ENCODE data around the gene DCLK2. TPM values are rescaled to one million over a fixed set of nuclear protein-coding genes. Genes with fewer than 3 reads are reported as not detected.

Gene DCLK2
- total RNA-seq, 3 donors from 2014 or later (not counting 1 experiment from before 2014, with no cell fraction given): 0.31 TPM; not detected in 2

DNA sequence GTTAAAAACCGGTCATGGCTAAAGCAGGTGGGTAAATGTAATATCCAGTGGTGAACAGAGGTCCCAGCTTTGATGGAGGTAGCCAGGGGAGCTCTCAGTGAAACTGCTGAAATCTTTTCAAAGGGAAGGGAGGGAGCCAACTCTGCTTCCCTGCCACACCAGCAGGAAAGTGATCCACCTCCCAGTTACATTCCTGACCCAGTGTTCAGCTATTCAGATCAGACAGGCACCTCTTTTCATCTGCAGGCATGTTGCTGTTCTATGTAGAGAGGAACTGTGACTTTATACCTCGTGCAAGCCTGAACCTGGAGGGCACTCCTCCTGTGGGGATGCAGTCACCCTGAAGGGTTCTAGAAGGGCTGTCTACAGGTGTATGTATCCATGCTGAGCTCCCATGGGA lies 37.6 kb downstream of the DCLK2 start:
- no peak overlapping the region for H3K4me3 ChIP-seq (ENCODE audit: low read length)
- H3K4me1 ChIP-seq (ENCODE audit: control insufficient read depth, insufficient read depth, low read length): no peaks in the 10 kb centered on the region
- H3K4me1 Mint-ChIP-seq: no peaks in the 10 kb centered on the region
- DNase-seq (no peak), ATAC-seq (no peak)
- H3K9me3 Mint-ChIP-seq: peaks cover 0 to 6% of the 10 kb centered on the region in 2 donors
- no peaks in the 10 kb centered on the region for H3K36me3 Mint-ChIP-seq
- H3K27me3 Mint-ChIP-seq (ENCODE audit: low read depth in 2 of 2): peaks cover 0 to 7% of the 10 kb centered on the region in 2 donors
- no peak overlapping the region for H3K27ac Mint-ChIP-seq
- no peaks in the 10 kb centered on the region for H3K36me3 ChIP-seq (ENCODE audit: control insufficient read depth, insufficient read depth, low read length)
- no peaks in the 10 kb centered on the region for H3K27me3 ChIP-seq (ENCODE audit: control insufficient read depth, insufficient read depth, low read length)
- intact Hi-C loops (cut with micrococcal nuclease): no loop called here
- H3K27ac ChIP-seq (ENCODE audit: low read length): no peak overlapping the region
- TF ChIP-seq, protein P1, sequence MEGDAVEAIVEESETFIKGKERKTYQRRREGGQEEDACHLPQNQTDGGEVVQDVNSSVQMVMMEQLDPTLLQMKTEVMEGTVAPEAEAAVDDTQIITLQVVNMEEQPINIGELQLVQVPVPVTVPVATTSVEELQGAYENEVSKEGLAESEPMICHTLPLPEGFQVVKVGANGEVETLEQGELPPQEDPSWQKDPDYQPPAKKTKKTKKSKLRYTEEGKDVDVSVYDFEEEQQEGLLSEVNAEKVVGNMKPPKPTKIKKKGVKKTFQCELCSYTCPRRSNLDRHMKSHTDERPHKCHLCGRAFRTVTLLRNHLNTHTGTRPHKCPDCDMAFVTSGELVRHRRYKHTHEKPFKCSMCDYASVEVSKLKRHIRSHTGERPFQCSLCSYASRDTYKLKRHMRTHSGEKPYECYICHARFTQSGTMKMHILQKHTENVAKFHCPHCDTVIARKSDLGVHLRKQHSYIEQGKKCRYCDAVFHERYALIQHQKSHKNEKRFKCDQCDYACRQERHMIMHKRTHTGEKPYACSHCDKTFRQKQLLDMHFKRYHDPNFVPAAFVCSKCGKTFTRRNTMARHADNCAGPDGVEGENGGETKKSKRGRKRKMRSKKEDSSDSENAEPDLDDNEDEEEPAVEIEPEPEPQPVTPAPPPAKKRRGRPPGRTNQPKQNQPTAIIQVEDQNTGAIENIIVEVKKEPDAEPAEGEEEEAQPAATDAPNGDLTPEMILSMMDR (IDR thresholded peaks at IDR 0.05): no peak
- 71% methylated on average over 2 of the region's 2 CpGs for WGBS (ENCODE audit: insufficient coverage)
- H3K9me3 ChIP-seq (ENCODE audit: control insufficient read depth, insufficient read depth, low read length): no peaks in the 10 kb centered on the region
- no peak overlapping the region for H3K4me3 Mint-ChIP-seq

DNA sequence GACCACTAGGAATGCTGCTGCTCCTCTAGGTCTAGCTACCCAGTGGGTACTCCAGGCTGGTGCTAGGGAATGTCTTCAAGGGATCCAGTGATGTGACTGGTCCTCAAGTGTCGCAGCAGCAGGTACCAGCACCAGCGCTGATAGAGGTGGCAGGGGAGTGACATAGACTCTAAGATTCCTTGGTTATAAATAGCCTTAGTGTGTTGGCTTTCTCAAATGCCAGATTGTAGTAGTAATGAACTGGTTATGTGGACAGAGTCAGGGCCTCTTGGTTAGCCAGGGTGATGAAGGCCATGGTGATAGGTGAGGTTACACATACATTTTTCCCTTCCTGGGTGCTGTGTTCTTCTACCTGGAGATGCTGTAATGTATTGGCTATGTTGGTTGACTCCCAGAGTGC lies 38.3 kb downstream of the DCLK2 start:
- Histone ChIP-seq H3K27me3 (ENCODE audit: control insufficient read depth, insufficient read depth, low read length) (no peaks in the 10 kb centered on the region), H3K4me3 (ENCODE audit: low read length) (no peak overlapping the region), H3K9me3 (ENCODE audit: control insufficient read depth, insufficient read depth, low read length) (no peaks in the 10 kb centered on the region), H3K27ac (ENCODE audit: low read length) (no peak overlapping the region), H3K4me1 (ENCODE audit: control insufficient read depth, insufficient read depth, low read length) (no peaks in the 10 kb centered on the region), H3K36me3 (ENCODE audit: control insufficient read depth, insufficient read depth, low read length) (no peaks in the 10 kb centered on the region)
- ATAC-seq (no peak), DNase-seq (no peak)
- intact Hi-C loops (cut with micrococcal nuclease): no loop called here
- Mint-ChIP-seq H3K4me3 (no peak overlapping the region), H3K4me1 (no peaks in the 10 kb centered on the region), H3K9me3 (peaks cover 0 to 6% of the 10 kb centered on the region in 2 donors), H3K27me3 (ENCODE audit: low read depth in 2 of 2) (peaks cover 0 to 7% of the 10 kb centered on the region in 2 donors), H3K27ac (no peak overlapping the region), H3K36me3 (no peaks in the 10 kb centered on the region)
- 95% methylated on average over 2 of the region's 2 CpGs for WGBS (ENCODE audit: insufficient coverage)
- TF ChIP-seq, protein P1 (IDR thresholded peaks at IDR 0.05): no peak

DNA sequence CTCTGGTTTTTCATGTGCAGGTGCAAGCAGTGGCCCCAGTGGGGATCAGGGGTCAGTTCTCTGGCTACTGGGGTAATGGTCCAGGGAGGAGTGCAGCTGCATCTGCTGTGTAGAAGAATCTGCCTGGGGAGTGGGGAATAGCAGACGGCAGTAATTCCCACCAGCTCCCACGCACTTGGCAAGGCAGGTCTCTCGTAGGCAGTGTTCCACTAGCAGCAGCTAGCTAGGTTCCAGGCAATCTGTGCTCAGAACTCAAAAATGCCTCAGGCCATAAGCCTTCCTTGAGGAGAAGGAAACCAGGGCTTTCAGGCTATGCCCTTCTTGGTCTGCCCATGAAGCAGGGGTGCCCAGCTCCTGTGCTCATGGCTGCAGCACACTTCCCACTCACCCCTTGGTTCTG lies 38.8 kb downstream of the DCLK2 start:
- Histone ChIP-seq H3K36me3 (ENCODE audit: control insufficient read depth, insufficient read depth, low read length) (no peaks in the 10 kb centered on the region), H3K27me3 (ENCODE audit: control insufficient read depth, insufficient read depth, low read length) (no peaks in the 10 kb centered on the region), H3K9me3 (ENCODE audit: control insufficient read depth, insufficient read depth, low read length) (no peaks in the 10 kb centered on the region), H3K27ac (ENCODE audit: low read length) (no peak overlapping the region), H3K4me3 (ENCODE audit: low read length) (no peak overlapping the region), H3K4me1 (ENCODE audit: control insufficient read depth, insufficient read depth, low read length) (no peaks in the 10 kb centered on the region)
- Mint-ChIP-seq H3K27me3 (ENCODE audit: low read depth in 2 of 2) (peaks cover 0 to 7% of the 10 kb centered on the region in 2 donors), H3K4me3 (no peak overlapping the region), H3K36me3 (no peaks in the 10 kb centered on the region), H3K4me1 (no peaks in the 10 kb centered on the region), H3K9me3 (peaks cover 0 to 6% of the 10 kb centered on the region in 2 donors), H3K27ac (no peak overlapping the region)
- ATAC-seq (no peak), DNase-seq (no peak)
- TF ChIP-seq, protein P1 (IDR thresholded peaks at IDR 0.05): no peak
- WGBS (ENCODE audit: insufficient coverage): 88% methylated on average over 3 of the region's 3 CpGs
- intact Hi-C loops (cut with micrococcal nuclease): no loop called here

DNA sequence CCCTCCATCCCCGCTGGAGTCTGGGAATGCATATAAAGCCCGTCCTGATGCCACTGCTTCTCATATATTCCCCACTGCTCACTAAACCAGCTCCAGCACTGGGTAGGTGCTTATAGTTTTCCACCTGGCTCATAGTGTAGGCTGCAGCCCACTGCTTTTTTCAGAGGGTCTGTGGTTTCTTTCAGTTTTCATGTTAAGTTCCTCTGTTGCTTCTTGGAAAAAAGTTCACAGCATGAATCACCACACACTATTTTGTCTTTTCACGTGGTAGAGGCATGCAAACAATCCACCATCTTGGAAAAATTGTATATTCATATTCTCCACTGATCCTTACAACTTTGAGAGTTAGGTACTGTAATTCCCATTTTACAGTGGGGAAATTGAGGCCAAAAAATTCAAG lies 39.4 kb downstream of the DCLK2 start:
- Histone ChIP-seq H3K27me3 (ENCODE audit: control insufficient read depth, insufficient read depth, low read length) (no peaks in the 10 kb centered on the region), H3K4me1 (ENCODE audit: control insufficient read depth, insufficient read depth, low read length) (no peaks in the 10 kb centered on the region), H3K4me3 (ENCODE audit: low read length) (no peak overlapping the region), H3K27ac (ENCODE audit: low read length) (no peak overlapping the region), H3K9me3 (ENCODE audit: control insufficient read depth, insufficient read depth, low read length) (no peaks in the 10 kb centered on the region), H3K36me3 (ENCODE audit: control insufficient read depth, insufficient read depth, low read length) (no peaks in the 10 kb centered on the region)
- 80% methylated on average over 3 of the region's 3 CpGs for WGBS (ENCODE audit: insufficient coverage)
- TF ChIP-seq, protein P1 (IDR thresholded peaks at IDR 0.05): no peak
- Mint-ChIP-seq H3K4me3 (no peak overlapping the region), H3K36me3 (no peaks in the 10 kb centered on the region), H3K4me1 (no peaks in the 10 kb centered on the region), H3K27ac (no peak overlapping the region), H3K27me3 (ENCODE audit: low read depth in 2 of 2) (peaks cover 0 to 7% of the 10 kb centered on the region in 2 donors), H3K9me3 (peaks cover 0 to 6% of the 10 kb centered on the region in 2 donors)
- intact Hi-C loops (cut with micrococcal nuclease): no loop called here
- DNase-seq (no peak), ATAC-seq (no peak)
